DND-41 (cell line): ENCODE data around the gene EMILIN2.

Experiments
- ATAC-seq: fragments of 200-7000 bp; cut with Tn5 transposase; 3 replicates; pipeline ENCODE4 v1.9.1; 2021; ENCODE audit warnings: low read depth; ENCODE audit not compliant: insufficient read depth
- DNase-seq: peaks from one replicate; pipeline ENCODE4 v3.0.0-alpha.2; 2020
- H2AFZ ChIP-seq: 2 replicates; pipeline ENCODE4 v1.6.0; 2012; ENCODE audit warnings: low read depth, low read length
- H3K27ac ChIP-seq: 2 replicates; pipeline ENCODE4 v1.5.1; 2012; ENCODE audit warnings: low read length, inconsistent platforms
- H3K27me3 ChIP-seq: fragments of 200-600 bp; sonication (generic); 2 replicates; pipeline ENCODE4 v1.6.0; 2012; ENCODE audit warnings: low read length, mild to moderate bottlenecking, inconsistent platforms; ENCODE audit not compliant: insufficient read depth, poor library complexity
- H3K36me3 ChIP-seq: 2 replicates; pipeline ENCODE4 v1.5.1; 2012; ENCODE audit warnings: low read length, inconsistent platforms; ENCODE audit not compliant: insufficient read depth
- H3K4me1 ChIP-seq: 2 replicates; pipeline ENCODE4 v1.5.1; 2012; ENCODE audit warnings: mild to moderate bottlenecking, low read length; ENCODE audit not compliant: insufficient read depth
- H3K4me2 ChIP-seq: 2 replicates; pipeline ENCODE4 v1.6.0; 2012; ENCODE audit warnings: mild to moderate bottlenecking, moderate library complexity, low read length, inconsistent platforms; ENCODE audit not compliant: insufficient read depth
- H3K4me3 ChIP-seq, 2 experiments: fragments of 200-600 bp in 1 of 2; shearing (Covaris generic) in 1 of 2; 2 replicates each; pipeline ENCODE4 v1.5.1; 2012 to 2016; ENCODE audit warnings: inconsistent platforms in 2 of 2, low read length in 2 of 2, mild to moderate bottlenecking in 2 of 2, low read depth in 1 of 2, moderate library complexity in 1 of 2
- H3K79me2 ChIP-seq: 2 replicates; pipeline ENCODE4 v1.6.0; 2012; ENCODE audit warnings: low read length, inconsistent platforms; ENCODE audit not compliant: insufficient read depth
- H3K9ac ChIP-seq: 2 replicates; pipeline ENCODE4 v1.6.0; 2012; ENCODE audit warnings: low read depth, mild to moderate bottlenecking, inconsistent platforms, low read length, moderate library complexity
- H3K9me3 ChIP-seq: 2 replicates; pipeline ENCODE4 v1.5.1; 2012; ENCODE audit warnings: low read length, moderate library complexity, mild to moderate bottlenecking, inconsistent platforms; ENCODE audit not compliant: insufficient read depth, severe bottlenecking
- H4K20me1 ChIP-seq: 2 replicates; pipeline ENCODE4 v1.6.0; 2012; ENCODE audit warnings: low read length; ENCODE audit not compliant: insufficient read depth
- EZH2 ChIP-seq: IDR thresholded peaks from 3 replicates; pipeline ENCODE4 v1.6.1; 2012; ENCODE audit warnings: borderline replicate concordance, low read depth, mild to moderate bottlenecking, moderate library complexity, low read length, inconsistent platforms; ENCODE audit not compliant: severe bottlenecking
- TF ChIP-seq, protein P1 (sequence below): IDR thresholded peaks from 2 replicates; pipeline ENCODE4 v1.5.1; 2012; ENCODE audit warnings: borderline replicate concordance, low read length, moderate library complexity, mild to moderate bottlenecking; ENCODE audit not compliant: poor library complexity, severe bottlenecking; ENCODE audit errors: extremely low read depth

EMILIN2 gene

DNA sequence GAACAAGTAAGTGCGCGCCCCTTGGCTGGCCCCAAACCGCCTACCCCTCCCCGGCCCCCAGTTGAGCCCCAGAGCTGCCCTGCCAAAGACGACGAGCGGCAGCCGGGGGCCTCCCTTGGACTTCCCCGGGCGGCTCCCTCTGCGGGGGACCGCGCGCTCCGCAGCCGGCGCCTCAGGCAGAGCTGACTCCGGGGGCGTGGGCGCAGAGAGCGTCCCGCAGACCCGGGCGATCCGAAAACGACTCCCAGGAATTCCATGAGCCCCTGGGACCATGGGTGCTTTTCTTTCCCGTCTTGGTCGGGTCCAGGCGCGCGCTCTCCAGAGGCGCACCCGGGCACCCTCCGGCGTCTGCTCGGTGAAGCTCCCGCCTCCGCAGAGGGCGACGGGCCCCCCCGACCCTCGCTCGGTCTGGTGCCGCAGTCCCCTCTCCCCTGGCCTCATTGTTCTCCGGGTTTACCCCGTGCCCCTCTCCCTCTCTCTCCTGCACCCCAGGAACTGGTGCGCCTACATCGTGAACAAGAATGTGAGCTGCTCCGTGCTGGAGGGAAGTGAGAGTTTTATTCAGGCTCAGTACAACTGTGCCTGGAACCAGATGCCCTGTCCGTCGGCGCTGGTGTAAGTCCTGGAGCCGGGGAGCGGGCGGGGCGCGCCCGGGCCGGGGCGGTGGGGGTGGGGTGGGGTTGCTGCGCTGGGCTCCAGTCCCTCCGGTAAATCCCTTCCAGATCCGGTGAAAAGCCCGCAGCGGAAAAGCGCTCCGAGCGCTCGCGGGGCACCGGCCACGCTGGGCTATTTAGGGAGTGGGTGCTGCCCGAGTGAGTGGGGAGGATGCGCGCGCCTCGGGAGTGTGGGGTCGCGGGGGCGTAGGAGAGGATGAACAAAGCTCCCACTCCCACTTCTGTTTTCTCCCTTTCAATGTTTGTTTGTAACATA, 776 bp downstream of the EMILIN2 start:
- Histone ChIP-seq H3K79me2 (no peaks in the 10 kb centered on the region), H3K4me2 (no peak overlapping the region), H3K9ac (no peak overlapping the region), H3K9me3 (no peaks in the 10 kb centered on the region), H3K27ac (no peak overlapping the region), H4K20me1 (no peaks in the 10 kb centered on the region), H3K36me3 (no peaks in the 10 kb centered on the region), H2AFZ (no peak overlapping the region), H3K4me1 (no peaks in the 10 kb centered on the region), H3K4me3 (no peak overlapping the region), H3K27me3 (peaks cover 24% of the 10 kb centered on the region)
- DNase-seq (no peak), ATAC-seq (no peak)
- TF ChIP-seq EZH2, result no peak
- TF ChIP-seq, protein P1, sequence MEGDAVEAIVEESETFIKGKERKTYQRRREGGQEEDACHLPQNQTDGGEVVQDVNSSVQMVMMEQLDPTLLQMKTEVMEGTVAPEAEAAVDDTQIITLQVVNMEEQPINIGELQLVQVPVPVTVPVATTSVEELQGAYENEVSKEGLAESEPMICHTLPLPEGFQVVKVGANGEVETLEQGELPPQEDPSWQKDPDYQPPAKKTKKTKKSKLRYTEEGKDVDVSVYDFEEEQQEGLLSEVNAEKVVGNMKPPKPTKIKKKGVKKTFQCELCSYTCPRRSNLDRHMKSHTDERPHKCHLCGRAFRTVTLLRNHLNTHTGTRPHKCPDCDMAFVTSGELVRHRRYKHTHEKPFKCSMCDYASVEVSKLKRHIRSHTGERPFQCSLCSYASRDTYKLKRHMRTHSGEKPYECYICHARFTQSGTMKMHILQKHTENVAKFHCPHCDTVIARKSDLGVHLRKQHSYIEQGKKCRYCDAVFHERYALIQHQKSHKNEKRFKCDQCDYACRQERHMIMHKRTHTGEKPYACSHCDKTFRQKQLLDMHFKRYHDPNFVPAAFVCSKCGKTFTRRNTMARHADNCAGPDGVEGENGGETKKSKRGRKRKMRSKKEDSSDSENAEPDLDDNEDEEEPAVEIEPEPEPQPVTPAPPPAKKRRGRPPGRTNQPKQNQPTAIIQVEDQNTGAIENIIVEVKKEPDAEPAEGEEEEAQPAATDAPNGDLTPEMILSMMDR, result no peak

DNA sequence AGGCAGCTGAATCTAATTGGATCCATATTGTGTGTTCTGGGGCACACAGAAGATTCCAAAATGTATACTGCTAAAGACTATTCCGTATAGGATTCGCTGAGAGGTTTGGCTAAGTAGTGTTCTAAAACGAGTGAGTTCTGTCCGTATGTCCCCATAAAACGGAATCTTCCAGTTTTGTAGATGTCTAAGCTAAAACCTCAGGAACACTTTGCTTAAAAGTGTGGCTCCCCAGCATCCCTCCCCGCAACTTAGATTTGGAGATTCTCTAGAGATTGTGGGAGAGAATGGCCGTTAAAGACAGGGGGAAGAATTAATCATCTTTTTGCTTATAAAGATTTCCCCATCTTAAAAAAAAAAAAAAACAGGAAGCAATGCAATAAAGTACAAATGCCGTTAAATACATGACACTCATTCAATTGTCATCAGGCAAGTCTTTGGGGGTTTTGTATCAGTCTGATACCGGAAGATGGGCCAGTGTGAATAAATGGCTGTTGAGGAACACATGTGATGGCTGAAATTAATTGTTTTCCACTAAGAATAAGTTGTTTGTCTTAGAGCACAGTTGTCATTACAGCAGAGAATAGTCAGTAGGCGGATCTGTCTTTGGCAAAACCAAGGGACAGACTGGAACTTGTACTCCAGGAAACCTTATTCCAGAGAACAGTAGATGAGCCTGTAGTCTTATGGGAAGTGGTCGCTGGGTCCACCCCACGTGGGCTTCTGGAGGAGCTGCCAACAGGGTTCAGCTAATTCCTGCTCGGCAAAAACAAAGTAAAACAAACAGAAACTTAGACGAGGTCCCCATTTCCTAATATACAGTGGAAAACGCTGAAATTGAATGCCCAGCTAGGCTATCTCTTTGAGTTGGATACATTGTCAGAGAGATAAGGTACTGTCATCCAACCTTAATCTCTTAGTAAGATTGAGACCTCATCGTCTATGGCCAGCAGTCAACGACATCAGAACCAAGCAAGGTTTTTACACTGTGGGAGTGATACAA, 1.7 kb downstream of the EMILIN2 start:
- no peak overlapping the region for H3K4me3 ChIP-seq
- ATAC-seq (no peak), DNase-seq (no peak)
- H3K9me3 ChIP-seq, result no peaks in the 10 kb centered on the region
- TF ChIP-seq, protein P1, result no peak
- no peak for TF ChIP-seq EZH2
- H2AFZ ChIP-seq, result no peak overlapping the region
- no peaks in the 10 kb centered on the region for H3K79me2 ChIP-seq
- H3K36me3 ChIP-seq, result no peaks in the 10 kb centered on the region
- H3K4me1 ChIP-seq, result no peaks in the 10 kb centered on the region
- no peak overlapping the region for H3K9ac ChIP-seq
- H3K27ac ChIP-seq, result no peak overlapping the region
- no peaks in the 10 kb centered on the region for H4K20me1 ChIP-seq
- H3K4me2 ChIP-seq, result no peak overlapping the region
- peaks cover 24% of the 10 kb centered on the region for H3K27me3 ChIP-seq

DNA sequence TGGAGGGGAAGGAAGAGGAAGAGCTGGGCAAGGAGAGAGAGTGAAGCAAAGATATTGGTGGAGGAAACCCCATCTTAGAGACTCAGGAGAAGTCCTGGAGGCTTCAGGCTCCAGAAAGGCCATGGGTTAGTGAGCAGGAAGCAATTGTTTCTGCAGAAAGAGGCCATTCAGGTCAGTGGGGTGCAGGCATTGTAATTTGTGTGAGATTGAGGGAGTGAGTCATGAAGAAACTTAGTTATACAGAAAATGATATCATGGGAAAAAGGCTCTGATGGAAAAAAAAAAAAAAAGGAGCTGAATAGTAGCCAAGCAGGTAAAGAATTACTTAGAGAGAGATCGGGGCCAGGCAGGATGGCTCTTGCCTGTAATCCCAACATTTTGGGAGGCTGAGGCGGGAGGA, 4.0 kb downstream of the EMILIN2 start:
- ATAC-seq (no peak), DNase-seq (no peak)
- no peak overlapping the region for H2AFZ ChIP-seq
- no peaks in the 10 kb centered on the region for H3K9me3 ChIP-seq
- H3K4me2 ChIP-seq, result no peak overlapping the region
- peaks cover 24% of the 10 kb centered on the region for H3K27me3 ChIP-seq
- H3K4me1 ChIP-seq, result no peaks in the 10 kb centered on the region
- no peak overlapping the region for H3K9ac ChIP-seq
- no peaks in the 10 kb centered on the region for H3K36me3 ChIP-seq
- no peaks in the 10 kb centered on the region for H4K20me1 ChIP-seq
- no peak overlapping the region for H3K27ac ChIP-seq
- no peak overlapping the region for H3K4me3 ChIP-seq
- TF ChIP-seq, protein P1, result no peak
- no peak for TF ChIP-seq EZH2
- H3K79me2 ChIP-seq, result no peaks in the 10 kb centered on the region
